HG02852 (cell line): ENCODE data around the gene PPP2R1A.
"Not testable (repeated sequence)": the region's sequence is repeated elsewhere in the genome, so short reads cannot be mapped to it uniquely, and the experiment has no call there.

Experiments
- ATAC-seq: cut with Tn5 transposase; IDR thresholded peaks from one replicate; pipeline ENCODE4 v1.9.1; 2021; ENCODE audit warnings: mild to moderate bottlenecking, moderate library complexity; ENCODE audit not compliant: unreplicated experiment

PPP2R1A gene

DNA sequence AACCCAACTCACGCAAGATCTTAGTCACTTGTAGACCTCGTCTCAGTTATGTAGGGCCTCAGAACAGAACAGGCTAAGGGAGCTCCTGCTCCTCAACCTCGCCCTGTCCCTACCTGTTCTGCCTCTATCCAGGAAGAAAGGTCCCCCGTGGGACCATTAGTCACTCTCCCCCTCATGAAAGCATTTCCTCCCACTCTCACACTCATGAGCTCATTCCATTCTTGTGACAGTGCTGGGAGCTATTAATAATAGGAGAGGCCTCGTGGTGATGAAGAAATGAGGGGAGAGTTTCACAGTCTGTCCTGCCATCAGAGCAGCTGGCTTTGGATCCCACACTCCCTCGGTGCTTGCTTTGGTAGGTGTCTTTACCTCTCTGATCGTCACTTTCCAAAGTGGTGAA is 10.2 kb downstream of the PPP2R1A start:
- no peak for ATAC-seq

- not testable (repeated sequence) for ATAC-seq
Measured at GRCh38 chr19:52200755-52201391, 11.0 kb downstream of the PPP2R1A start.

DNA sequence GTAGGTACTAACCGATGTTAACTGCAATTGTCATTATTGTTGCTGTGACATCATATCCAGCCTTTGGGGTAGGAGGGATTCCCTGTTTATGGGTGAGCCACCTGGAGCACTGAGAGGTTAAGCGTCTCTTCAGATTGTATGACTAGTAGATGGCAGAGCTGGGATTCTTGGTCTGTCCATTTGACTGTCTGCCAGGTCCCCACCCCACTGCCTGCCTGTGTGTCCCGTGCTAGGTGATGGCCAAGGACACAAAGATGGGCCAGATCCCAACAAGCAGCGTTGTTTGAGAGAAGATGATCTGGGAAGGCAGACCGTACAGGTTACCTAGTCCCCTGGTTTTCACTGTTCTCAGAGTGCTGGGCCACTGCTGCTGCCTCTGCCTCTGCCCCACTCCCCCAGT is 16.6 kb downstream of the PPP2R1A start:
- ATAC-seq = no peak

DNA sequence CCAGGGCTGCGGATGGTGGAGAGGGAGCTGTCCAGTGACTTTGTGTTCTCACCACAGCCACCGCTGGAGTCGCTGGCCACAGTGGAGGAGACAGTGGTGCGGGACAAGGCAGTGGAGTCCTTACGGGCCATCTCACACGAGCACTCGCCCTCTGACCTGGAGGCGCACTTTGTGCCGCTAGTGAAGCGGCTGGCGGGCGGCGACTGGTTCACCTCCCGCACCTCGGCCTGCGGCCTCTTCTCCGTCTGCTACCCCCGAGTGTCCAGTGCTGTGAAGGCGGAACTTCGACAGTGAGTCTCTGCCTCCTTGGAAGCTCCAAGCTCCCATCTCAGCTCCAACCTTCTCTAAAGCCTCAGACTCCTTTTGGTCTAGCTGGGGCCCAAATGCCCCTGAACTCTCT is 21.4 kb downstream of the PPP2R1A start:
- no peak for ATAC-seq

DNA sequence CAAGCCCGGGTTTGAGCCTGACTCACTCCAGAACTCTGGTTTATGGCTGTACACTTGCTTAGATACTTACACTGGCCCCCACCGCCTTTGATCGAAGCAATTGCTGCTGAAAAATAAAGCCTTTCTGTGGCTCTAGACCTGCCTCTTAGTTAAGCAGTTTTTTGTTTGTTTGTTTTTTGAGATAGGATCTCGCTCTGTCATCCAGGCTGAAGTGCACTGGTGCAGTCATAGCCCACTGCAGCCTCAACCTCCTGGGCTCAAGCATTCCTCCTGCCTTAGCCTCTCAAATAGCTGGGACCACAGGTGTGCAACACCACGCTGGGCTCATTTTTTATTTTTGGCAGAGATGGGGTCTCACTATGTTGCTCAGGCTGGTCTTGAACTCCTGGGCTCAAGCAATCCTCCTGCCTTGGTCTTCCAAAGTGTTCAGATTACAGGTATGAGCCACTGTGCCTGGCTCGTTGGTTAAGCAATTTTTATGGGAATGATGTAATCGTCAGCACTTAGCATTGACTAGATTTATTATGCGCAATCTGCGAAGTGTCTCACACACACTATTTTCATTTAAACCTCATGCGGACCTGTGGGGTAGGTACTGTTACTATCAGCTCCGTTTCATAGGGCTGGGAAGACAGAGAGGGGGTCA is 22.2 kb downstream of the PPP2R1A start:
- ATAC-seq = no peak

GRCh38 chr19:52212572-52213255 is 22.9 kb downstream of the PPP2R1A start:
- no peak for ATAC-seq

GRCh38 chr19:52214241-52214640 is 24.4 kb downstream of the PPP2R1A start:
- no peak for ATAC-seq

- no peak for ATAC-seq
Measured at GRCh38 chr19:52216401-52216800, 26.5 kb downstream of the PPP2R1A start.

GRCh38 chr19:52217576-52217975 is 27.7 kb downstream of the PPP2R1A start:
- ATAC-seq = no peak

DNA sequence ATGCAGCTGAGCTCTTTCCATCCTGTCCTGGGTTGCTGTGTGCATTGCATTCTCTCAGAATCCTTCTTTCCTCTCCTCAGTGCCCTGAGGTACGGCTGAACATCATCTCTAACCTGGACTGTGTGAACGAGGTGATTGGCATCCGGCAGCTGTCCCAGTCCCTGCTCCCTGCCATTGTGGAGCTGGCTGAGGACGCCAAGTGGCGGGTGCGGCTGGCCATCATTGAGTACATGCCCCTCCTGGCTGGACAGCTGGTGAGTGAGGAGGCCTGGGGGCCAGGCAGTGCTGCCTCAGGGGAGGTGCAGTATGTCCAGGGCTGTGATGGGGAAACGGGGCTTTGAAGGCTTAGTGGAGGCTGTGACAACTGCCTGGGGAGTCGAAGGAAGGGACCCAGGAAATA is 29.8 kb downstream of the PPP2R1A start:
- ATAC-seq = no peak

DNA sequence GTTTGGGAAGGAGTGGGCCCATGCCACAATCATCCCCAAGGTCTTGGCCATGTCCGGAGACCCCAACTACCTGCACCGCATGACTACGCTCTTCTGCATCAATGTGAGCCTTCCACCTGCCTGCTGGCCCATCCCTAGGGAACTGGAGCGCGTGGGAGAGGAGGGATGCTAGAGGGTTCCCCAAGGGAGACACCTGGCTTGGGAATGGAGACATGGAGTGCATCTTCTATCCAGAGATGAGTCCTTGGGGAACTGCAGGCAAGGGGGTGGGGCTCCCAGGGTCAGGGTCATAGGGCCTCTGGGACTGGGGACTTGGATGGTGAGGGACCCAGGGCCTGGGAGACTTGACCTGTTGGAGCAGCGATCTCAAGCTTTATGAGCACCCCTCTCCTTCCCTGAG is 31.2 kb downstream of the PPP2R1A start:
- ATAC-seq = no peak

GRCh38 chr19:52221831-52222375 is 32.1 kb downstream of the PPP2R1A start:
- no peak for ATAC-seq

DNA sequence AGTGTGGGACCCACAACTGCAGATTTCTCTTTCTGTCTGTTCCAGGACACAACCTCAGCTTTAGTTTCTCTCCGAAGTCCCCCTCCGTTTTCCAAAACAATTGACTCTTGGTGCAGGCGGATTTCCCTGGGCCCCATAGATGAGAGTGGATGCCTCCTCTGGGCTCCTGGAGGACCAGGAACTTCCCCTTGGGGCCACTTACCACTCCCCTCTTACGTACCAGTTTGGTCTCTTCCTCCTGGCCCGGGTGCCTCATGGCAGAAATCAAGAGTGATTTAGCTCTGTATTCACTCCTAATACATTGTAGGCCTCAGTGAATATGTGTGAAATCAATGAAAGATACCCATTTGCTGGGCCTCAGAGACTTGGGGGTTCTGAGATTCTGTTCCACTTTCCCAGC is 34.4 kb downstream of the PPP2R1A start:
- ATAC-seq = no peak

DNA sequence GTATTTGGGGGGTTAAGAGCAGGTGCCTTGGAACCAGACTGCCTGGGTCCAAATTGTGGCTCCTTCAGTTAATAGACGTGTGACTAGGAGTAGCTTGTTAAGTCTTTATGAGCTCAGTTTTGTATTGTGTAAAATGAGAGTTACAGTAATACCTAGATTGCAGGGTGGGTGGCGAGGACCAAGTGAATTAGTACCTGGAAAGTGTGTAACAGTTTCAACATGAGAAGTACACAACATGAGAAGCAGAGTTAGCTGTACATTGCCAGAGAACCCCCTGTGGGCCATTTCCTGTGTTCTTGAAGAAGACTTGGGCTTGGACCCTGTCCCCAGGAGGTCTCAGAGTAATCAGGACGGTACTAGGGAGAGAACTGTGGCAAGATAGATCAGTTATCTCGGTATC is 36.8 kb downstream of the PPP2R1A start:
- ATAC-seq = no peak

GRCh38 chr19:52227196-52227940 is 37.5 kb downstream of the PPP2R1A start:
- ATAC-seq = no peak

GRCh38 chr19:52227980-52228379 is 38.1 kb downstream of the PPP2R1A start:
- ATAC-seq = no peak

DNA sequence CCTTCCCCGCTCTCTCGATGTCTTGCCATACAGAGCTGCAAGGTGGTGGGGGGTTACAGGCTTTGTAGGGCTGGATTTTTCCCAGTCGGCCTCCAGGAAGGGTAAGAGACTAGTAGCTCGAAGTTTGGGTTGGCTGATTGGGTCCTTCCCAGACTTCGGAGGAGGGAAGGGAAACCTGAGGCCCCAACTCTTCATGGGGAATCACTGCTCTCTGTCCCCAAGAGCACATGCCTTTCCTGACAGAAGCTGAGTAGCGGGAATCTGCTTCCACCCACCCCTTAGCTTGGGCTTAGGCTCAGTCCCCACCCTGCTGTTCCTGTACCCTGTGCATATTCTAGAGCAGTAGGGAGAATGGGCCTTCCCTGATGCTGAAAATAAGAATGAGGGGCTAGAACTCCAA is 39.7 kb downstream of the PPP2R1A start:
- ATAC-seq = no peak

DNA sequence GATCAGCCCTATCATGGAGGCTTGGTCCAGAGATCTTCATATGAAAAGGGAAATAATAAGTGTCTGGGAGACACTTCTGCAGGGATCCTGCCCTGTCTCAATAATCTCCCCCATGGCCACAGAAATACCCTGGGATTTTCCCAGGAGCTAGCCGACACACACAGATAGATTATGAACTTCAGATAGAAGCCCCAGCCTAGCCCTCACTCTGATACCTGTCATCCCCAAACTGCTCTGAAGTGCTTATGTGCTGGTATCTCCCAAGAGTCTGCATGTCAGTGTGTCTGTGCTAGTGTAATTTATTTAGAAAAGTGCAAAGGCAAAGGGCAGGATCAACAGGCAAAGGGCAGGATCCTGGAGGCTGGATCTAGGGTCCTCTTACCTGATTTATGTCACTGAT is 40.8 kb downstream of the PPP2R1A start:
- no peak for ATAC-seq

GRCh38 chr19:52231154-52231910 is 41.5 kb downstream of the PPP2R1A start:
- ATAC-seq = no peak

GRCh38 chr19:52234406-52234805 is 44.6 kb downstream of the PPP2R1A start:
- no peak for ATAC-seq

GRCh38 chr19:52237197-52237596 is 47.3 kb downstream of the PPP2R1A start:
- no peak for ATAC-seq
